CD4-positive, alpha-beta T cell treated with Interleukin-10 for 1 hour (primary cell): Measurements from ENCODE around the gene IP6K3.

Source experiments
- DNase-seq: peaks from one replicate; pipeline ENCODE4 v3.0.0-alpha.2; 2020

Gene IP6K3, protein sequence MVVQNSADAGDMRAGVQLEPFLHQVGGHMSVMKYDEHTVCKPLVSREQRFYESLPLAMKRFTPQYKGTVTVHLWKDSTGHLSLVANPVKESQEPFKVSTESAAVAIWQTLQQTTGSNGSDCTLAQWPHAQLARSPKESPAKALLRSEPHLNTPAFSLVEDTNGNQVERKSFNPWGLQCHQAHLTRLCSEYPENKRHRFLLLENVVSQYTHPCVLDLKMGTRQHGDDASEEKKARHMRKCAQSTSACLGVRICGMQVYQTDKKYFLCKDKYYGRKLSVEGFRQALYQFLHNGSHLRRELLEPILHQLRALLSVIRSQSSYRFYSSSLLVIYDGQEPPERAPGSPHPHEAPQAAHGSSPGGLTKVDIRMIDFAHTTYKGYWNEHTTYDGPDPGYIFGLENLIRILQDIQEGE

DNA sequence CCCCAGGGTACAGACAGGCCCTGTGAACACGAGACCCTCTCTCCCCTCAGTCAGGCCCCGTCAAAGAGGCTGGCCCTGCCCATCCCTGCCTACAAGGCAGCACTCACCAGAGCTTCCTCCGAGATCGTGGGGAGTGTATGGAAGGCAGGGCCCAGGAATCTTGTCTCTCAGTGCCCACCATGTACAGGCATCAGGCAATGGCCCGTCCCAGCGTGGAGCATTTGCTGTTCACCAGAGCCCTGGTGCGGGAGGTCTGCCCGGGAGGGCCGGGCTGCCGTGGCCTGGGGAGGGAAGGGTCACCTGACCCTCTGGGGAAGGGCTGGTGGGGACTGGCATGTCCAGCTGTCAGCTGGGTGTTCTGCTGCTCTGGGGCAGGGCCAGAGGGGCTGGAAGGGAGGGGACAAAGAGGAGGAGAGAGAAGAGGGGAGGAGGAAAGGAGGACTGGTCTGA is at the start of gene IP6K3:
TSS of gene IP6K3 (minus strand) at position 255 of the 450 bp plus-strand sequence. CDS start 11,429 bp downstream, outside the sequence.
- DNase-seq = no peak

- no peak for DNase-seq
These were observed 48.4 kb upstream of the IP6K3 start for GRCh38 chr6:33794910-33795623.

- no peak for DNase-seq
These were observed 46.3 kb upstream of the IP6K3 start for GRCh38 chr6:33792981-33793380.

- DNase-seq = no peak
These were observed 44.9 kb upstream of the IP6K3 start for GRCh38 chr6:33791620-33792019.

DNA sequence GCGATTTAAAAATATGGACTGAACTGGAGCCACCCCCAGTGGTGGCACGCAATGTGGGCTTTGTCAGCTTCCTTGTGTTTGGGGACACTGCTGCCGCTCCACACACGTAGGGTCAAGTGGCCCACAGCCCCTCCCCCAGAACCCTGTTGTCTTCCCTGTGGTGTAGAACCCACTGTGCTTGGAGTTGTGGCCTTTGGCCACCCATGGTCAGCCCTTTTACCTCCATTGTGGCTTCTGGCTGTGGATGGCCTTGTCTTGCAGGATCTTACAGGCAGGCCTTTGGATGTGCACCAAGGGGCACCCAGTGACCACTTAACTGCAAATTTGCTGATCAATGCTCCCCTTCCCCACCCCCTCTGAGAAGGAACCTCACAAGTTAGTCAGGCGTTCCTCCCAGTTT is 44.2 kb upstream of the IP6K3 start:
- DNase-seq = no peak

DNA sequence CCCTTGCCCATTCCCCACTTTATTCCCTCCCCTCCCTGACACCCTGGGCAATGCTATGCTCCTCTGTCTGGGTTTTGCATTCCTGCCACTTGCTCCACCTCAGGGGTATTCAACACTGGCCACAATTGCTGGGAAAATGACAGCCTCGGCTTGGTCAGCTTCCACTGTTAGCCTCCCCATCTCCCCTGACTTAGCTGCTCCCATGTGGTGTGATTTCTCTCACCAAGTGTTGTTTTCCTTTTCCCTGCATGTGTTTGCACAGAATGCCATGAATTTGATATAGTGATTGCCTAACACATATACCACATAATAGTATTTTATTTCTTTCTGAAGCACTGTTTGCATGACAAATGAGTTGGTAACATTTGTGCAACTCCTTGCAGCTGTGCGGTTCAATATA is 43.7 kb upstream of the IP6K3 start:
- no peak for DNase-seq

GRCh38 chr6:33789550-33789895 is 42.8 kb upstream of the IP6K3 start:
- DNase-seq = no peak

DNA sequence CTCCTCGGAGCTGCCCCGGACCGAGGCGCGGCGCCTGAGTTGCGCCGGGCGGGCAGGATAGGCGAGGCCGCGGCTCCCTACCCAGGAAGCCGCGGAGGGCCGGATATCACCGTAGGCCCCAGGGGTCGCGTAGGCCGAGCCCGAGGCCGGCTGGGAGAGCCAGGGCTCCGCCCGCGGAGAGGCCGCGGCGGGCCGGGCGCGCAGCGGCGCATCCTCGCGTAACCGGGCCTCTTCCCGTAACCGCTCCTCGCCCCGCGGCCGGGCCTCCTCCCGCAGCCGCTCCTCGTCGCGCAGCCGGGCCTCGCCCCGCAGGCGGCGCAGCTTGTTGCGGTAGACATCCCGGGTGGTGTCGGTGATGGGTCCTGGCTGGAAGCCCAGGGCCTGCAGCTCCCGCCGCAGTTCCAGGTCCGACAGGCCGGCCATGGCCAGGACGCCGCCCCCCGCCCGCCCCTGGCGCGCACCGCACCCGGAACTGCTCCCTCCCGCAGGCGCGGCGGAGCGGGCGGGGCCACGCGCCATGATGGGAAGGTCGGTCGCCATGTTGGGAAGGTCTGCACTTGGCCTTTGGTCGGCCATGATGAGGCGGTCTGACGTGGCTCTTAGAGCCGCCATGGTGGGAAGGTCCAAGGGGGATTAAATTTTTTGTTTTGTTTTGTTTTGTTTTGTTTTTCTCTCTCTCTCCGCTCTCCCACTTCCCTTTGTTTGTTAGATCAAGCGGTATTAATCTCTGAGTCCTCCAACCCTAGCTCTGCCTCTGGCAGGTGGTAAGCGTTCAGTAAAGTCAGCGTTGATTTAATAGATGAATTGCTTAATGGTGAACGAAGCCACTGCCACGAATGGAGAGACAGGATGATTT is 42.2 kb upstream of the IP6K3 start, which contains the start of gene LEMD2:
TSS of gene LEMD2 (minus strand) at position 437 of the 856 bp plus-strand sequence. CDS start at position 423, 14 bp downstream.
- DNase-seq = peak; percentile 94

- peak; percentile 68 for DNase-seq
These were observed 41.4 kb upstream of the IP6K3 start for GRCh38 chr6:33787954-33788693.

- DNase-seq = no peak
These were observed 40.7 kb upstream of the IP6K3 start for GRCh38 chr6:33787346-33787953.

- DNase-seq = no peak
These were observed 40.0 kb upstream of the IP6K3 start for GRCh38 chr6:33786736-33787135.

DNA sequence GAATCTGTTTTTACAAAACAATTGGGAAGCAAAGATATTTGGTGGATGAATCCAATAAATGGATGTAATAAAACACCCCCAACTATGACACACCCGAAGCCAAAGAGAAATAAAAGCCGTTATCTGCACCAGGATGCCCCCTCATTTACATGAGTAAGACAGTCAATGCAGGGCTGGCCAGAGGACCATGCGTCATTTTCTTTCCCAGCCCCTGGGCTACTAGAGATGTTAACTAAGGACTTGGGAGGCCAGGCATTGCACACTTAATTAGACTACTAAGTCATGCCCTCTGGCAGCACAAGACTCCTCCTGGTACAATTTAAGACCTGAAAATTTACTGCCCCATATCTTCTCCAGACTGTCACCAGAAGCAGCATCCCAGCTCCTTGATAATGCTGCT is 39.1 kb upstream of the IP6K3 start:
- DNase-seq = no peak

DNA sequence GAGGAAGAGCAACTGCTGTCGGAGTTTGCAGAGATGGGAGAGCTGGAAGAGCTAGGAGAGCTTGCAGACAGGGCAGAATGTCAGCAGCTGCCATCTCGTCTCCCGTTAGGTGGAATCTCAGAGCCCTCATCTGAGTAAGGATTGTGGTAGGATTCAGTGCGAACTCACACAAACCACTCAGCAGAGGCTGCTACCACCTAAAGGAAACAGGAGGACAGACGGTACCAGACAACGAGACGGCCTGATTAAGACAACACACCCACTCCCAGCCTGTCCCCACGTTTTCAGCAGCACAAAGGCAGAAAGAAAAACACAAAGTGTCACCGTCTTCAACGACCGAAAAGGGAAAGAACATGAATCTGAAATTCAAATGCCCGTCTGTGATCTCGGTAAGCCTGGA is 38.1 kb upstream of the IP6K3 start:
- DNase-seq = no peak

GRCh38 chr6:33783781-33784520 is 37.2 kb upstream of the IP6K3 start:
- no peak for DNase-seq

GRCh38 chr6:33782561-33782960 is 35.9 kb upstream of the IP6K3 start:
- no peak for DNase-seq

DNA sequence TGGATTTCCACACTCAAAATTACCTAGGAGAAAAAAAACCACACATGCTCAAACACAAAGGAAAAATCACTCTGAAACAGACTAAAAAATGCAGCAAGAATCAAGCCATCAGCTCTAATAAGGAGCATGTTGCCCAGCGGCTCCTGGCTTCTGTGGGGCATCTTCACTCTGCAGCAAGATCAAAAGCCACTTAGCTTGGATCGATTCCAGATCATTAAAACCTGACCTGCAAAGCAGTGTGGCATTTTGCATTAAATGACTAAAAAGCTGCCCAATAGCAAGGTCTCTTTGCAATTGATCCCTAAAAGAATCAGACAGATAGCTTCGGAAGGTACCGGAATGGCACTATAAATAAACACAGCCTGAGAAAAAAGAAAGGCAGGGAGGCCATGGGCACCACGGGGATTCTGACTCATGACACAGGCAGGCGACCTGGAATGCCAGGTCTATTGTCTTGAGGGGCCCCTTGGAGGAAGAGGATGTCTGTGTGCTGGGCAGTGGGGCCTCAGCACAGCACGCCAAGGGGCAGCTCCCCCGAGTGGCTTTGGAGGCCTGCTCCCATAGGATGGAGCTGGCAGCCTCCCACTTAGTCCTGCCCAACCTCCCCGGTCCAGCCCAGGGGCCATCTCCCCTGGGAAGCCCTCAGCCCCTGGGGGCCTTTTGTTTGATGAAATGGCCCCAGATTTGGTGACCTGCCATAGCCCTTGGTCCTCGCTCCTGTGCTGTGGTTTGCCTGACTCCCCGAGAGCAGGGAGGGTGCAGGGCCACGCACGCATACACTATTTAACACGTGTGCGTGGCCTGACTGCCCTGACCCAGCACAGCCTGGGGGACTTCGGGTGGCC is 34.6 kb upstream of the IP6K3 start:
- no peak for DNase-seq

DNA sequence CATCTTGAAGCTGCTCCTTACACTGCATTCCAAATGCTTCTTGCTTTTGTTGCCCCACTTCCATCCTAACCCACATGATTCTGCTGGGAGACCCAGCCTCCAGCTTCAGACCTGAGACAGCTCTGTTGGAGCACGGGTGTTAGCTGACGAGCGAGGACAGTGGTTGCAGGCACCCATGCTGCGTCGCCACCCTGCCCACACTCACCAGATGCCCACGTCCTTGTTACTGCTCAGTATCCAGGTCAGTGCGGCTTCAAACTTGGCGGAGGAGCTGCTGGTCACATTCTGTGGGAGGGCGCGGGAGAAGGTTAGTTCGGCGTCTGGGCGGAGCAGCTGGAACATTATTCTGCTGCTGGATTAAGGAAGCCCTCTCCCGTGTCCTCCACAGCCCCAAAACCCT is 33.2 kb upstream of the IP6K3 start:
- DNase-seq = no peak

GRCh38 chr6:33779290-33779689 is 32.6 kb upstream of the IP6K3 start:
- no peak for DNase-seq

DNA sequence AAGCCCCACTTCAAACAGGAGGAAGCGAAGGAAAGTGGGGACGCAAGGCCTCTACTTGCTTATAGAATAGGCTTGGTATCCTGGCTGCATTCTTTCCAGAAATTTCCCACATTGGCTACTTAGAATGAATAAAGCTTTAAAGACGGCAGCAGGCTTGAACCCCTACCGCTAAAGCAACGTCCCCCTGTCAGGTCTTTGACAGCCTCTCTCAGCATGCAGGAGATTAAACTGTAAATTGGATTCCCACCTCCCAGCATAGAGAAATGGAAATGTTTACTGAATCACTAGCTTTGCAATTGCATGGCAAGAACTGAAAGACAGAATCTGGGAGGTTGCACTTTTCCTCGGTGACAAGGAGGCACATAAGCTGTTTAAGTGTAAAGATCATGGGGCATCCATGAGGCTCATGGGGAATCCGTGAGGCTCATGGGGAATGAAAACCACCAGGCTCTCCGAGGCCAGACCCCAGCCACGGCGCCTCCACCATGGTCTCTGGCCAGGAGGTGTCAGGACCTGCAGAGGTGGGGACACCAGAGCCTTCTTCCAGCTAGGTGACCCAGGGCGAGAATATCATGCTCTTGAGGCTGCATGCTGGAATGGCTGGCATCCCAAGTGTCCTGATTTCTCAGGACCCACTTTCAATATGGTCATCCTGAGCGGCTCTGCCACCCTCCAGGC is 31.9 kb upstream of the IP6K3 start:
- no peak for DNase-seq
